HepG2 (cell line): ENCODE measurements around the gene ATAD3C. TPM values are rescaled to one million over a fixed set of nuclear protein-coding genes. Genes with fewer than 3 reads are reported as not detected.

ENCODE experiments used
- ATF1 ChIP-seq: IDR thresholded peaks from 2 replicates; pipeline ENCODE4 v1.6.1; 2016; ENCODE audit warnings: mild to moderate bottlenecking, control low read depth
- CENPX ChIP-seq: sonication (generic); formaldehyde crosslinking; IDR thresholded peaks from 2 replicates; pipeline ENCODE4 v1.9.0; 2021; ENCODE audit warnings: mild to moderate bottlenecking, missing genetic modification reagents, moderate library complexity
- CERS6 ChIP-seq: sonication (generic); formaldehyde crosslinking; IDR thresholded peaks from 2 replicates; pipeline ENCODE4 v1.5.0; 2020; ENCODE audit warnings: missing genetic modification reagents
- DBP ChIP-seq: sonication (generic); formaldehyde crosslinking; IDR thresholded peaks from 2 replicates; pipeline ENCODE4 v1.4.0; 2020; ENCODE audit warnings: missing genetic modification reagents; ENCODE audit errors: not compliant biosample characterization
- DMAP1 ChIP-seq: IDR thresholded peaks from 2 replicates; pipeline ENCODE4 v1.6.1; 2016
- FOXP4 ChIP-seq: sonication (generic); formaldehyde crosslinking; IDR thresholded peaks from 2 replicates; pipeline ENCODE4 v1.4.0; 2020; ENCODE audit warnings: missing genetic modification reagents
- MBNL3 ChIP-seq: fragments of 250-450 bp; sonication (Bioruptor Pico); conservative IDR thresholded peaks from 2 replicates; pipeline ENCODE4 v1.8.0; 2022; ENCODE audit warnings: mild to moderate bottlenecking, inconsistent platforms
- MIXL1 ChIP-seq: IDR thresholded peaks from 2 replicates; pipeline ENCODE4 v1.6.1; 2016
- SOX5 ChIP-seq: IDR thresholded peaks from 2 replicates; pipeline ENCODE4 v1.6.1; 2016; ENCODE audit warnings: borderline replicate concordance
- TEAD2 ChIP-seq: sonication (generic); formaldehyde crosslinking; IDR thresholded peaks from 2 replicates; pipeline ENCODE4 v1.9.0; 2021; ENCODE audit warnings: missing genetic modification reagents
- ZBTB21 ChIP-seq: sonication (generic); formaldehyde crosslinking; IDR thresholded peaks from 2 replicates; pipeline ENCODE4 v1.4.0; 2020; ENCODE audit warnings: missing genetic modification reagents
- ZBTB40 ChIP-seq, 2 experiments: fragments of 450-650 bp in 1 of 2; sonication (generic) in 1 of 2; formaldehyde crosslinking in 1 of 2; IDR thresholded peaks; 2 replicates each; pipeline versions ENCODE4 v1.6.1 to v1.8.0; 2016 to 2022; ENCODE audit warnings: antibody characterized with exemption in 1 of 2, mild to moderate bottlenecking in 1 of 2, missing genetic modification reagents in 1 of 2
- ZBTB42 ChIP-seq: sonication (generic); formaldehyde crosslinking; IDR thresholded peaks from 2 replicates; pipeline ENCODE4 v1.5.0; 2020; ENCODE audit warnings: mild to moderate bottlenecking, missing genetic modification reagents
- ZHX1 ChIP-seq: sonication (generic); formaldehyde crosslinking; IDR thresholded peaks from 2 replicates; pipeline ENCODE4 v1.8.1; 2022; ENCODE audit warnings: low read depth, mild to moderate bottlenecking, missing genetic modification reagents
- ZMYM4 ChIP-seq: sonication (generic); formaldehyde crosslinking; IDR thresholded peaks from 2 replicates; pipeline ENCODE4 v1.8.1; 2023; ENCODE audit warnings: mild to moderate bottlenecking, missing genetic modification reagents
- polyA plus RNA-seq, 8 experiments: library from polyadenylated mRNA; depleted of rRNA in 3 of 8; stranded (reverse) in 7 of 8; unstranded in 1 of 8; fragments of >200 nt; fragmentation: Illumina TruSeq in 4 of 8; extraction: Trizol in 4 of 8; gene quantifications; 2 replicates each; pipeline versions ENCODE4 v1.2.1 to v1.2.3, GENCODE V29; 2011 to 2016; ENCODE audit warnings: low read depth in 4 of 8, missing spikeins in 1 of 8, mixed read lengths in 1 of 8; ENCODE audit not compliant: insufficient read depth in 1 of 8
- total RNA-seq, 5 experiments: library from RNA; depleted of rRNA; stranded (reverse); fragments of >200 nt; fragmentation: Illumina TruSeq; extraction: Trizol; gene quantifications; 2 replicates each; pipeline ENCODE4 v1.2.3, GENCODE V29; 2016; ENCODE audit warnings: low read depth in 1 of 5

The ATAD3C gene
- total and polyA plus RNA-seq, 2 of the 13 experiments (the other 11 are each of a cell fraction or from before 2014, with no cell fraction given), result 2.4 to 3.2 TPM

GRCh38 chr1:1431845-1432273 is 17.6 kb upstream of the ATAD3C start (continued):
- TF ChIP-seq DBP (CRISPR knock-in tag) (no peak), TEAD2 (CRISPR knock-in tag) (no peak), CENPX (no peak), ZMYM4 (CRISPR knock-in tag) (no peak), ZBTB42 (CRISPR knock-in tag) (no peak; the same call in 1 of the 2 replicates), CERS6 (CRISPR knock-in tag) (no peak), ATF1 (CRISPR knock-in tag) (no peak), SOX5 (CRISPR knock-in tag) (peak; percentile 71; the same call in 1 of the 2 replicates), MBNL3 (CRISPR knock-in tag) (no peak), MIXL1 (no peak), DMAP1 (CRISPR knock-in tag) (peak; percentile 47; the same call in 1 of the 2 replicates), ZHX1 (0 out of 2 replicates have a peak, but pooled peaks have one; percentile 48), ZBTB40 (IDR thresholded peaks at IDR 0.05) (no peak), ZBTB40 (CRISPR knock-in tag; IDR thresholded peaks at IDR 0.05) (no peak), FOXP4 (CRISPR knock-in tag) (peak; percentile 55), ZBTB21 (CRISPR knock-in tag) (no peak)
